ENCODE results near the gene OR1F1.

GRCh38 chr16:3194792-3195191 lies 6.8 kb downstream of the OR1F1 start:
- no peak for TF ChIP-seq CTCF (IDR thresholded peaks at IDR 0.05)
- TF ChIP-seq POLR2A (IDR thresholded peaks at IDR 0.05), result no peak
